ENCODE data around the gene ITGAE.
A peak's percentile ranks its signal among the peaks of the same experiment; 100 is the strongest.
"Not testable (repeated sequence)": the region's sequence is repeated elsewhere in the genome, so short reads cannot be mapped to it uniquely, and the experiment has no call there.

ITGAE gene

DNA sequence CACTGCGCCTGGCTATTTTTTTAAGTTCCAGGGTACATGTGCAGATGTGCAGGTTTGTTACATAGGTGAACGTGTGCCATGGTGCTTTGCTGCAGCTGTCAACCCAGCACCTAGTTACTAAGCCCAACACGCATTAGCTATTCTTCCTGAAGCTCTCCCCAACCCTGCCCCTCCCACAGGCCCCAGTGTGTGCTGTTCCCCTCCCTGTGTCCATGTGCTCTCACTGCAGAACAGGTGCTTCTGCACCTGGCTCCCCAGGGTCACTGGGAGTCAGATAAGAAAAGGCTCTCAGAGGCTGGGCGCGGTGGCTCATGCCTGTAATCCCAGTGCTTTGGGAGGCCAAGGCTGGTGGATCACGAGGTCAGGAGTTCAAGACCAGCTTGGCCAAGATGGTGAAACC lies 71.1 kb downstream of the ITGAE start:
- no peak for DNase-seq (ENCODE audit: low read depth)
- no peak for TF ChIP-seq CTCF (conservative IDR thresholded peaks at IDR 0.05; ENCODE audit: low read depth, low read length)

GRCh38 chr17:3728099-3728498 lies 72.9 kb downstream of the ITGAE start:
- H3K4me3 ChIP-seq (ENCODE audit: low read depth, low read length); DNase-seq (ENCODE audit: low read depth): not testable (repeated sequence)

More for the DNA sequence above, 71.1 kb downstream of the ITGAE start:
- H3K4me3 ChIP-seq (ENCODE audit: low read depth, low read length): no peak overlapping the region

DNA sequence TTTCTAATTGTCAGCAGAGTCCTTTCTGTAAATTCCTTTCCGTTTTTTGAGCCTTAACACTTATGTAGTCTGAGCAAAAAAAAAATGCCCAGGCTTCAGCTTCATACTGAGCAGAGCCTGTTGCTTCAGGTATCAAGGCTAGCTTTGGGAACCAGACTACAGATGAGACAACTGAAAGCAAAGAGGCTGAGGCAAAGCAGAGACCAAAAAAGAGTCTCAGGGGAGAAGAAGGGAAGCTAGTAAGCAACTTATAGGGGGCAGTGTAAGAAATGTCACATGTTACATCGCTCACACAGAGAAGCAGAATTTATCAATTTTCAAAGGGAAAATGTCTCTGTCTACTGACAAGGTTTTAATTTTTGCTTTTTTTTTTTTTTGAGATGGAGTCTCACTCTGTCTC lies 73.9 kb downstream of the ITGAE start:
- no peak for TF ChIP-seq CTCF (conservative IDR thresholded peaks at IDR 0.05; ENCODE audit: low read depth, low read length)
- no peak for DNase-seq (ENCODE audit: low read depth)
- no peak overlapping the region for H3K4me3 ChIP-seq (ENCODE audit: low read depth, low read length)

DNA sequence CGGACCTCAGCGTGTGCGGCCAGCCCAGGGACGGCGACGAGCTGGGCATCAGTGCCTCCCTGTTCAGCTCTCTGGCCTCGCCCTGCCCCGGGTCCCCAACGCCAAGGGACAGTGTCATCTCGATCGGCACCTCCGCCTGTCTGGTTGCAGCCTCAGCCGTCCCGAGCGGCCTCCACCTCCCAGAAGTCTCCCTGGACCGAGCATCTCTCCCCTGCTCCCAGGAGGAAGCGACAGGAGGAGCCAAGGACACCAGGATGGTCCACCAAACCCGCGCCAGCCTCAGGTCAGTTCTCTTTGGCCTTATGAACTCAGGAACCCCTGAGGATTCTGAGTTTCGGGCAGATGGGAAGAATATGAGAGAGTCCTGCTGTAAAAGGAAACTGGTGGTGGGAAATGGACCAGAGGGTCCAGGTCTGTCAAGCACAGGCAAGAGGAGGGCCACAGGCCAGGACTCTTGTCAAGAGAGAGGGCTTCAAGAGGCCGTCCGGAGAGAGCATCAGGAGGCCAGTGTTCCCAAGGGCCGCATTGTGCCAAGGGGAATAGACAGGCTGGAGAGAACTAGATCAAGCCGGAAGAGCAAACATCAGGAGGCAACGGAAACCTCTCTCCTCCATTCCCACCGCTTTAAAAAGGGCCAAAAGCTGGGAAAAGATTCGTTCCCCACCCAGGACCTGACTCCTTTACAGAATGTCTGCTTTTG lies 76.5 kb downstream of the ITGAE start:
- DNase-seq (ENCODE audit: low read depth): no peak
- TF ChIP-seq CTCF (conservative IDR thresholded peaks at IDR 0.05; ENCODE audit: low read depth, low read length): no peak

DNA sequence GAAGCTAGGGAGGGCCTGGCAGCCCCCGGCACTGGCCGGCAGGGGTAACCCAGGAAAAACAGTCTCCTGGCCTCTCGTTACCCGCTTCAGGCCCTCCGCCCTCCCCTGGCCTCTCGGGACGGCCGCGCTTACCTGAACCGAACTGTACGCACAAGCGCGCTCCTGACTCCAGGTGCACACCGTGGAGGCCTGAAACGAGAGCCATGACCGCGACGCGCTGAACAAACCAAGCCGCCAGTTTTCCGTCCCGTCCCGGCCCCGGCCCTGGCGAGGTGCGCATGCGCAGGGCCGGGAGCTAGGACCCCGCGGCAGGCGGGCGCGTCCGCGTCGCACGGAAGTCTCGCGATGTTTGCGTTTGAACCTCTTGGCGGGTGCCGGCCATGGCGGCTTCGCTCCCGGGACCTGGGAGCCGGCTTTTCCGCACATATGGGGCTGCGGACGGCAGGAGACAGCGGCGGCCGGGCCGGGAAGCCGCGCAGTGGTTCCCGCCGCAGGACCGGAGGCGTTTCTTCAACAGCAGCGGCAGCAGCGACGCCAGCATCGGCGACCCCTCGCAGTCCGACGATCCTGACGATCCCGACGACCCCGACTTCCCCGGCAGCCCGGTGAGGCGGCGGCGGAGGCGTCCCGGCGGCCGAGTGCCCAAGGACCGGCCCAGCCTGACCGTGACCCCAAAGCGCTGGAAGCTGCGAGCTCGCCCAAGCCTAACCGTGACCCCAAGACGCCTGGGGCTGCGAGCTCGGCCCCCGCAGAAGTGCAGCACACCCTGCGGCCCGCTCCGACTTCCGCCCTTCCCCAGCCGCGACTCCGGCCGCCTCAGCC lies 77.2 kb downstream of the ITGAE start, which contains the start of gene HASPIN:
TSS of gene HASPIN (plus strand) at position 348 of the 822 bp plus-strand sequence. CDS start at position 381, 33 bp downstream.
- TF ChIP-seq CTCF (conservative IDR thresholded peaks at IDR 0.05; ENCODE audit: low read depth, low read length): peak; percentile 48
- peak within 1 kb of the TSS; percentile 98 for H3K4me3 ChIP-seq (ENCODE audit: low read depth, low read length)
- DNase-seq (ENCODE audit: low read depth): peak; percentile 89

More for the DNA sequence above, 76.5 kb downstream of the ITGAE start:
- peak overlapping the region; percentile 98 for H3K4me3 ChIP-seq (ENCODE audit: low read depth, low read length)

GRCh38 chr17:3723188-3723555 lies 77.8 kb downstream of the ITGAE start:
- H3K4me3 ChIP-seq (ENCODE audit: low read depth, low read length): peak overlapping the region; percentile 98
- DNase-seq (ENCODE audit: low read depth): no peak
- no peak for TF ChIP-seq CTCF (conservative IDR thresholded peaks at IDR 0.05; ENCODE audit: low read depth, low read length)

DNA sequence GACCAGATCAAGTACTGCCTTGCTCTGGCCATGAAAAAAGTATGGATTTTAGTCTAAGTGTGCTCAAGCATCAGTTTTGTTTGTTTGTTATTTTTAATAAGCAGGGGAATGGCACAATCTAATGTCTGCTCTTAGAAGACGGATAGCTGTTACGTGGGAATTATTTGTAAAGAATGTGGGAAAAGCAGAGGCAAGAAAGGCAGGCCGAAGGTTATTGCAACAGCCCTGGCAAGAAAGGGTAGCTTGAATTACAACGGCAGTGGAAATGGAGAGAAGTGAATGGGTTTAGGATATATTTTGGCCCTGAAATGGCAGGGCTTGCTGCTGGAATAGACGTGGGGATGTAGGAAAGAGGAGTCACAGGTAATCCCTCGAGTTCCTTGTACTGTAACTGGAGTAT lies 78.3 kb downstream of the ITGAE start:
- peak; percentile 35 for DNase-seq (ENCODE audit: low read depth)
- no peak for TF ChIP-seq CTCF (conservative IDR thresholded peaks at IDR 0.05; ENCODE audit: low read depth, low read length)
- peak overlapping the region; percentile 98 for H3K4me3 ChIP-seq (ENCODE audit: low read depth, low read length)

Measured in choroid plexus epithelial cell (primary cell).